IMR-90 (cell line): ENCODE data around the gene RIC8B. TPM values are rescaled to one million over a fixed set of nuclear protein-coding genes. Genes with fewer than 3 reads are reported as not detected.

Experiments used
- ATAC-seq: fragments of 200-7000 bp; cut with Tn5 transposase; 2 replicates; pipeline ENCODE4 v1.9.1; 2020; ENCODE audit warnings: low read depth, mild to moderate bottlenecking, moderate library complexity
- BruUV-seq: library from RNA; stranded (reverse); fragments of 400-500 nt; replicated peaks from 2 replicates; lab custom pipeline; 2021; lab: Mats Ljungman, UMichigan
- CTCF ChIA-PET: fragments of 300-600 bp; formaldehyde crosslinking; extraction: SDS; loops from one replicate; lab custom pipeline; 2021; ENCODE audit warnings: antibody characterized with exemption; lab: Yijun Ruan, JAX
- POLR2A ChIA-PET: fragments of 300-600 bp; sonication (Branson Sonifier 250); formaldehyde crosslinking; loops from one replicate; lab custom pipeline; 2022; ENCODE audit warnings: antibody characterized with exemption; ENCODE audit not compliant: unreplicated experiment; lab: Charles Lee
- DNase-seq: peaks from one replicate; pipeline ENCODE4 v3.0.0; 2013
- H2AFZ ChIP-seq: replicated peaks from 2 replicates; pipeline ENCODE3; 2013; ENCODE audit warnings: low read length, mild to moderate bottlenecking; ENCODE audit not compliant: poor library complexity
- H2AK5ac ChIP-seq: 2 replicates; pipeline ENCODE4 v1.6.1; 2013; ENCODE audit warnings: low read depth, low read length, inconsistent platforms
- H2AK9ac ChIP-seq: replicated peaks from 2 replicates; pipeline ENCODE3; 2013; ENCODE audit warnings: mild to moderate bottlenecking, low read depth, low read length, moderate library complexity; ENCODE audit not compliant: poor library complexity
- H2BK120ac ChIP-seq: 2 replicates; pipeline ENCODE4 v1.6.1; 2013; ENCODE audit warnings: low read depth, low read length, inconsistent platforms
- H2BK15ac ChIP-seq: 3 replicates; pipeline ENCODE4 v1.6.1; 2013; ENCODE audit warnings: low read depth, low read length, inconsistent platforms
- H2BK20ac ChIP-seq: 2 replicates; pipeline ENCODE4 v1.6.1; 2013; ENCODE audit warnings: low read depth, mild to moderate bottlenecking, inconsistent platforms, low read length, moderate library complexity
- H2BK5ac ChIP-seq: 2 replicates; pipeline ENCODE4 v1.6.1; 2013; ENCODE audit warnings: mild to moderate bottlenecking, low read depth, low read length, inconsistent platforms; ENCODE audit not compliant: poor library complexity, severe bottlenecking
- H3K14ac ChIP-seq: replicated peaks from 2 replicates; pipeline ENCODE4 v1.6.1; 2013; ENCODE audit warnings: low read depth, low read length, inconsistent platforms
- H3K18ac ChIP-seq: 2 replicates; pipeline ENCODE4 v1.6.1; 2013; ENCODE audit warnings: low read depth, low read length, control low read depth
- H3K23ac ChIP-seq: 2 replicates; pipeline ENCODE4 v1.6.1; 2013; ENCODE audit warnings: low read depth, low read length, inconsistent platforms
- H3K27ac ChIP-seq: 2 replicates; pipeline ENCODE4 v1.5.1; 2013; ENCODE audit warnings: mild to moderate bottlenecking, control low read depth, low read length; ENCODE audit not compliant: insufficient read depth
- H3K27me3 ChIP-seq: 2 replicates; pipeline ENCODE4 v1.6.1; 2013; ENCODE audit warnings: low read length; ENCODE audit not compliant: control insufficient read depth, insufficient read depth
- H3K36me3 ChIP-seq: 2 replicates; pipeline ENCODE4 v1.6.1; 2013; ENCODE audit warnings: low read length, mixed read lengths; ENCODE audit not compliant: control insufficient read depth, insufficient read depth
- H3K4ac ChIP-seq: 2 replicates; pipeline ENCODE4 v1.6.1; 2013; ENCODE audit warnings: low read depth, low read length, inconsistent platforms
- H3K4me1 ChIP-seq: 2 replicates; pipeline ENCODE4 v1.6.1; 2013; ENCODE audit warnings: low read length, mixed read lengths; ENCODE audit not compliant: control insufficient read depth, insufficient read depth
- H3K4me2 ChIP-seq: 2 replicates; pipeline ENCODE4 v1.6.1; 2013; ENCODE audit warnings: low read depth, mild to moderate bottlenecking, control low read depth, low read length, moderate library complexity
- H3K4me3 ChIP-seq: 2 replicates; pipeline ENCODE4 v1.5.1; 2013; ENCODE audit warnings: low read depth, mild to moderate bottlenecking, control low read depth, low read length, moderate library complexity; ENCODE audit not compliant: insufficient read depth
- H3K56ac ChIP-seq: 2 replicates; pipeline ENCODE4 v1.6.1; 2013; ENCODE audit warnings: low read length, inconsistent platforms; ENCODE audit not compliant: insufficient read depth; ENCODE audit errors: extremely low read depth
- H3K79me1 ChIP-seq, 2 experiments: 2 replicates each; pipeline ENCODE4 v1.6.1; 2013; ENCODE audit warnings: low read length in 2 of 2, inconsistent platforms in 1 of 2, low read depth in 1 of 2
- H3K9ac ChIP-seq: 2 replicates; pipeline ENCODE4 v1.6.1; 2013; ENCODE audit warnings: low read depth, low read length, control low read depth
- H3K9me1 ChIP-seq: 2 replicates; pipeline ENCODE4 v1.6.1; 2013; ENCODE audit warnings: low read length, inconsistent platforms; ENCODE audit not compliant: insufficient read depth
- H3K9me3 ChIP-seq: 2 replicates; pipeline ENCODE4 v1.6.1; 2013; ENCODE audit warnings: low read length; ENCODE audit not compliant: control insufficient read depth, insufficient read depth
- H4K20me1 ChIP-seq: 2 replicates; pipeline ENCODE4 v1.6.1; 2013; ENCODE audit warnings: low read length, inconsistent platforms; ENCODE audit not compliant: insufficient read depth
- H4K5ac ChIP-seq: 2 replicates; pipeline ENCODE4 v1.6.1; 2013; ENCODE audit warnings: mild to moderate bottlenecking, low read depth, low read length, control low read depth
- H4K8ac ChIP-seq, 2 experiments: 2 replicates each; pipeline ENCODE4 v1.6.1; 2013; ENCODE audit warnings: low read depth in 2 of 2, low read length in 2 of 2, control low read depth in 1 of 2, inconsistent platforms in 1 of 2
- H4K91ac ChIP-seq: 2 replicates; pipeline ENCODE4 v1.6.1; 2013; ENCODE audit warnings: low read depth, low read length, inconsistent platforms; ENCODE audit not compliant: insufficient read depth
- CHD1 ChIP-seq: IDR thresholded peaks from 2 replicates; pipeline ENCODE4 v1.6.1; 2012; ENCODE audit warnings: low read depth, low read length, improper control_type of control experiment
- ELK1 ChIP-seq: fragments of 150-350 bp; IDR thresholded peaks from 2 replicates; pipeline ENCODE4 v1.6.1; 2016; ENCODE audit warnings: low read depth, mild to moderate bottlenecking, low read length, moderate library complexity, borderline replicate concordance
- NFE2L2 ChIP-seq: fragments of 150-350 bp; IDR thresholded peaks from 2 replicates; pipeline ENCODE4 v1.6.1; 2016; ENCODE audit warnings: low read depth, mild to moderate bottlenecking, low read length
- RCOR1 ChIP-seq: IDR thresholded peaks from 2 replicates; pipeline ENCODE4 v1.6.1; 2012; ENCODE audit warnings: mild to moderate bottlenecking, low read length, improper control_type of control experiment; ENCODE audit not compliant: insufficient replicate concordance
- RFX5 ChIP-seq: IDR thresholded peaks from 2 replicates; pipeline ENCODE4 v1.8.0; 2012; ENCODE audit warnings: low read depth, mild to moderate bottlenecking, low read length, moderate library complexity
- USF2 ChIP-seq: fragments of 150-350 bp; IDR thresholded peaks from 2 replicates; pipeline ENCODE4 v1.6.1; 2017; ENCODE audit warnings: mild to moderate bottlenecking, antibody characterized with exemption, low read length, low read depth
- WGBS, 2 experiments: methylation state at CpG; one replicate each; pipeline versions ENCODE4 v1.1.5 to v1.1.7; 2013; ENCODE audit warnings: missing lambda C conversion rate in 2 of 2; ENCODE audit not compliant: insufficient read length in 1 of 2; ENCODE audit errors: extremely low coverage in 2 of 2; 5-methylcytosine and 5-hydroxymethylcytosine counted together
- dilution Hi-C: fragments of 300-500 bp; cut with HindIII; formaldehyde crosslinking; loops from one replicate; pipeline ENCODE4 v1.14.3; 2018; ENCODE audit warnings: low sequenced_read_pairs; ENCODE audit not compliant: unreplicated experiment
- in situ Hi-C: fragments of 300-500 bp; cut with MboI; formaldehyde crosslinking; loops from 3 replicates; pipeline ENCODE4 v1.14.3; 2019; ENCODE audit warnings: low sequenced_read_pairs, inconsistent platforms, mixed read lengths
- intact Hi-C: fragments of 100-400 bp; cut with micrococcal nuclease; formaldehyde crosslinking; loops from 2 replicates; pipeline ENCODE4 v1.10.0; 2022
- polyA plus RNA-seq, 3 experiments: library from polyadenylated mRNA; depleted of rRNA; stranded (reverse); fragments of >200 nt; gene quantifications; 2 replicates each; pipeline ENCODE4 v1.2.3, GENCODE V29; 2012; ENCODE audit warnings: low replicate concordance in 1 of 3
- total RNA-seq: library from RNA; depleted of rRNA; stranded (reverse); fragments of >200 nt; gene quantifications from 2 replicates; pipeline ENCODE4 v1.2.3, GENCODE V29; 2012

Gene RIC8B
- total and polyA plus RNA-seq, 2 of the 4 experiments (the other 2 are of a cell fraction), result 5.5 to 19.5 TPM

- WGBS, 2 experiments, result 97% methylated on average over 3 of the region's 6 CpGs; no CpG with 5 or more reads in 1 of the 2 experiments
- Histone ChIP-seq H2AK9ac (no peak overlapping the region), H3K9me3 (0 out of 2 replicates have a peak, but pooled peaks cover 2% of the 10 kb centered on the region), H4K5ac (no peak overlapping the region), H3K4me3 (no peak overlapping the region), H2BK120ac (no peak overlapping the region), H4K8ac (no peak overlapping the region), H3K36me3 (peaks cover 11% of the 10 kb centered on the region), H3K27me3 (no peaks in the 10 kb centered on the region), H3K79me1 (no peaks in the 10 kb centered on the region), H4K91ac (no peak overlapping the region), H4K20me1 (no peaks in the 10 kb centered on the region), H2BK20ac (no peak overlapping the region), H3K4ac (no peak overlapping the region), H2BK15ac (no peak overlapping the region), H3K27ac (no peak overlapping the region), H2AK5ac (no peak overlapping the region), H3K9ac (no peak overlapping the region), H2AFZ (no peak overlapping the region), H3K4me2 (no peak overlapping the region), H3K23ac (no peak overlapping the region), H3K18ac (no peak overlapping the region), H2BK5ac (no peak overlapping the region), H3K4me1 (peaks cover 6% of the 10 kb centered on the region), H3K56ac (no peak overlapping the region), H3K14ac (no peak overlapping the region), H3K9me1 (peaks cover 3% of the 10 kb centered on the region; the same call in 1 of the 2 replicates)
- POLR2A ChIA-PET, result no interaction called here
- CTCF ChIA-PET, result interaction anchor here (0.7 kb wide), 1 partner anchor 108 kb away, joined by 4 read pairs; no protein-coding TSS in a partner anchor
- no peak for TF ChIP-seq USF2
- TF ChIP-seq RCOR1, result no peak
- TF ChIP-seq ELK1, result no peak
- TF ChIP-seq CHD1, result no peak
- TF ChIP-seq RFX5, result no peak
- no peak for TF ChIP-seq NFE2L2
- DNase-seq (no peak), ATAC-seq (no peak)
- dilution Hi-C loops (no loop called here), intact Hi-C loops (no loop called here), in situ Hi-C loops (no loop called here)
- no TSS peak for BruUV-seq
Observed at GRCh38 chr12:106889326-106889725, 114.8 kb downstream of the RIC8B start.
